Tibial artery (tissue), 4 donors: Measurements from ENCODE around the gene MYO7B.
A peak's percentile ranks its signal among the peaks of the same experiment; 100 is the strongest.

Source experiments
- DNase-seq, 2 donors: peaks; one replicate each; pipeline ENCODE4 v3.0.0-alpha.2; 2019
- H3K27ac ChIP-seq, 2 donors: fragments of 200-600 bp; sonication (generic) in 1 of 2; 1 replicate in 1 of 2; 2 replicates in 1 of 2; pipeline ENCODE4 v1.5.1; 2018 to 2019; ENCODE audit warnings: mild to moderate bottlenecking in 1 of 2
- H3K27me3 ChIP-seq, 2 donors: fragments of 200-600 bp; sonication (generic) in 1 of 2; one replicate each; pipeline versions ENCODE4 v1.5.1 to v1.6.0; 2016 to 2019
- H3K36me3 ChIP-seq, 3 donors: fragments of 200-600 bp; sonication (generic) in 2 of 3; one replicate each; pipeline ENCODE4 v1.5.1; 2016 to 2019; ENCODE audit warnings: mild to moderate bottlenecking in 2 of 3
- H3K4me1 ChIP-seq, 4 donors: fragments of 200-600 bp; sonication (generic) in 2 of 4; 1 replicate in 3 of 4; 2 replicates in 1 of 4; pipeline ENCODE4 v1.5.1; 2016 to 2019
- H3K4me3 ChIP-seq, 2 donors: fragments of 200-600 bp; sonication (generic) in 1 of 2; 1 replicate in 1 of 2; 2 replicates in 1 of 2; pipeline ENCODE4 v1.5.1; 2018 to 2019; ENCODE audit warnings: mild to moderate bottlenecking in 2 of 2
- H3K9me3 ChIP-seq, 3 donors: fragments of 200-600 bp; sonication (generic) in 1 of 3; one replicate each; pipeline ENCODE4 v1.5.1; 2016 to 2019
- CTCF ChIP-seq, 2 experiments: fragments of 200-600 bp in 1 of 2; fragments of 450-650 bp in 1 of 2; IDR thresholded peaks; one replicate each; pipeline ENCODE4 v1.5.1; 2017 to 2019; ENCODE audit warnings: antibody characterized with exemption in 2 of 2, mild to moderate bottlenecking in 1 of 2, moderate library complexity in 1 of 2
- intact Hi-C: fragments of 100-400 bp; cut with DNase I; formaldehyde crosslinking; loops from one replicate; pipeline ENCODE4 v1.15.0; 2023; ENCODE audit warnings: low total_unique reads

MYO7B gene

GRCh38 chr2:127562936-127563335, 27.5 kb downstream of the MYO7B start:
- Histone ChIP-seq H3K36me3 (no peaks in the 10 kb centered on the region), H3K4me3 (no peak overlapping the region), H3K27ac (no peak overlapping the region), H3K9me3 (no peaks in the 10 kb centered on the region), H3K4me1 (peaks cover 0 to 19% (median 3%) of the 10 kb centered on the region in 4 donors), H3K27me3 (no peaks in the 10 kb centered on the region)
- TF ChIP-seq CTCF (IDR thresholded peaks at IDR 0.05) = no peak
- DNase-seq = no peak
- intact Hi-C loops = no loop called here

DNA sequence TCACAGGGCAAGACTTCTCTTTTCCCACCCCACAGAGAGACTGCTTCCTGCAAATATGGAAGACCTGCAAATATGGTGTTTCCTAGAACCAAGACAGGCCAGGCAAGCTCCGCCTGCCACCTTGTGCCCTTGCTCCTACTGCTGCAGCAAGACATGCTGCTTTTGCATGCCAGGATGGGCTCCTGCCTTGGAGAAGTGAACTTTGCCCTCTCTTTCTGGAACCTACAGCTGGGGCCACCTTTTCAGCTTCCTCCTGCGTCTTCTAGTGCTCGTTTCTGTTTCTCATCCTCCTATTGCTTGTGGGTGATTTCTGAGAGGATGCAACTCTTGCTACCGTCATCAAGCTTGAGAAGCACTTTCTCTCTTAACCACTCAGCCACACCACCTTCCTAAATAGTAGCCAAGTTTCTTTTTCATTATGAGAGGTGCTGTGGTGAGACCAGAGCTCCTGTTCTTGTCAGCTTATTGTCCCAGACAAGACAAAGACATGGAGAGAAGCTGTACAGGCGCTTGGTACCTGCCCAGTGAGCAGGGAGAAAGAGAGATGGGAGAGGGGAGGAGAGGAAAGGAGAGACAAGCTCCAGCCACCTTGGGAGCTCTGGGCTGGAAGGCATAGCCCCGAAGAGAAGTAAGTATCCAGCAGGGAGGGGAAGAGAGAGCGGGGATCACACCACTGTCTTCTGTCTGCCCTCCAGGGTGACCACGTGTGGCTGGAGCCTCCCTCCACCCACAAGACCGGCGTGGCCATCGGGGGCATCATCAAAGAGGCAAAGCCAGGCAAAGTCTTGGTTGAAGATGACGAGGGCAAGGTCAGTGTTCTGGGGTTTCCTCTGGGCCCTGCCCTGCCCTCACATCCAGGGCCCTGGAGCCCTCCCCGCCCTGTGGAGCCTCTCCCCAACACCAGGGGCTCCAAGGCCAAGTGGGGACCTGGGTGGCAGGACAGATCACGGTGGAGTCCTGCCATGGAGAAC, 28.3 kb downstream of the MYO7B start:
- Histone ChIP-seq H3K4me3 (no peak overlapping the region), H3K27ac (no peak overlapping the region), H3K36me3 (no peaks in the 10 kb centered on the region), H3K9me3 (no peaks in the 10 kb centered on the region), H3K4me1 (peaks cover 0 to 27% (median 10%) of the 10 kb centered on the region in 4 donors), H3K27me3 (no peaks in the 10 kb centered on the region)
- intact Hi-C loops = no loop called here
- no peak for TF ChIP-seq CTCF (IDR thresholded peaks at IDR 0.05)
- DNase-seq = no peak

DNA sequence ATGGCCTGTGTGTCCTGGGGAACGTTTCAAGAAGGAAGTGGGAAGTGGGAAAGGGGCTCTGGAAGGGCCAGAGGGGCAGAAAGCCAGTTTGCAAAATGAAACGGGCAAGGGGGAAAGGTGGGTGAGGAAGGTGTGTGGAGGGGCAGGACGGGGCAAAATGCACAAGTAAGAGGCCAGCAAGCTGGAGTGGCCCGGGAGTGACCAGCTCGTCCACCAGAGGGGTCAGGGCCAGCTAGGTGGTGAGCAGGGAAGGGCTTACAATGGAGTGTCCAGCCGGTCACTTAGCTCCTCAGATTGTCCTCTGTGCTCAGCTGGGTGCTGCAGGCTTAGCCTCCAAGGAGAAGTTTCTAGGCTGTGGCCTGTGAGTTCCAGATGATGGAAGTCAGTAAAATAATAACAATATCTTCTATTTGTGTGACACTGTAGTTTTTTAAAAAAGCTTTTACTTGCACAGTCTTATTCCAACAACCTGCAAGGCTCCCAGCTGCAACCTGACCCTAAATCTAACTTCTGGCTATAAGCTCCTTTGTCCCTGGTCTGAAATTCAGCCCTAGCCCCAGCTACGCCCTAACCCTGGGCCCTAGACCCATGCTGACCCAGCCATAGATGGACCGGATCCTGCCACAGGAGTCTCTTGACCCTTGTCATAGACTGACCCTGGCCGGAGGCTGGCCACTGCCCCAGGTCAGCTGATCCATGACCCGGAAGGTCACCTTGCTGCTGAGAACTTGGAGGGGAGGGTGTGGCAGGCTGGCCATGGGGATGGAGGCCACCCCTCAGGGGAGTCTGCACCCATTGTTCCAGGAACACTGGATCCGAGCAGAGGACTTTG, 29.2 kb downstream of the MYO7B start:
- no peak for TF ChIP-seq CTCF (IDR thresholded peaks at IDR 0.05)
- no peaks in the 10 kb centered on the region for H3K27me3 ChIP-seq
- no peaks in the 10 kb centered on the region for H3K36me3 ChIP-seq
- no peak overlapping the region for H3K27ac ChIP-seq
- no peak overlapping the region for H3K4me3 ChIP-seq
- intact Hi-C loops = no loop called here
- H3K4me1 ChIP-seq = peaks cover 0 to 36% (median 19%) of the 10 kb centered on the region in 4 donors
- H3K9me3 ChIP-seq = no peaks in the 10 kb centered on the region
- DNase-seq = no peak

DNA sequence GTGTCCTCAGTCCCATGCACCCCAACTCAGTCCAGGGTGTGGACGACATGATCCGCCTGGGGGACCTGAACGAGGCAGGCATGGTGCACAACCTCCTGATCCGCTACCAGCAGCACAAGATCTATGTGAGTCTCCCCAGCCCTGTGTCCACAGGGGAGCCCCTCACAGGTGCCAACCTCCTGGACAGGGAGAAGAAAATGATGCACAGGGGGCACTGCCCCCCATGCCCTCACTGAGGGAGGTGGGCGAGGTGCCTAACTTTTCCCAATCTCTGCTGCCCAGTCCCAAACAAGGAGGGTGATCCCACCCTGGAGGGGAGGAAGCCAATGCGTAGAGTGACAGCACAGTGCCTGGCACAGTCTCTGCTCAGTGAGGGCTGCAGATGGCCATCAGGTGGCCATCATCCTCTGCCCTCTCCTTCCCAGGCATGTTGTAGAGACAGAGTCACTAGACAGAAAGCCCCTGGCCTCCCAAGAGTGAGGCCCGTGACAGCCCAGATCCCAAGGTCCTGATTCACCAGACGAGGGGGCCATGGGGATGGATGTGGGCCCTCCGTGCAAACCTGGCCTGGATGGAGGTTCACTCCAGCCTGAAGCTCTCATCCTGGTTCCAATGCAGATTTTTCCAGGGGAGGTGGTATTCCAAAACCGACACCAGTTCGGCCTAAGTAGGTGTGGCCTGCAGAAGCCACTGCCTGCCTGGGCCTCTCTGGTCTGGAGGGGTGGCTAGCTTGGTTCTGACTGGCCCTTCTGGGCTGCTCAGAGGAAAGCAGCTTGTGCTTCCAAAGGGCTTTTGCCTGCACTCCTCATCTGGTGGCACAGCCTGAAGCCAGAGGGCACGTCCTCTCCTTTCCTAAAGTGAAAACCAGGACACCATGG, 30.0 kb downstream of the MYO7B start:
- Histone ChIP-seq H3K27me3 (no peaks in the 10 kb centered on the region), H3K9me3 (no peaks in the 10 kb centered on the region), H3K27ac (no peak overlapping the region), H3K36me3 (no peaks in the 10 kb centered on the region), H3K4me1 (peaks cover 5 to 38% (median 27%) of the 10 kb centered on the region in 4 donors), H3K4me3 (no peak overlapping the region)
- peak in 1 of 2 donors; percentile 45 for DNase-seq
- intact Hi-C loops = no loop called here
- no peak for TF ChIP-seq CTCF (IDR thresholded peaks at IDR 0.05)

GRCh38 chr2:127566139-127566417, 30.6 kb downstream of the MYO7B start:
- H3K27me3 ChIP-seq = no peaks in the 10 kb centered on the region
- intact Hi-C loops = no loop called here
- TF ChIP-seq CTCF (IDR thresholded peaks at IDR 0.05) = no peak
- H3K4me1 ChIP-seq = peaks cover 5 to 39% (median 32%) of the 10 kb centered on the region in 4 donors
- H3K36me3 ChIP-seq = no peaks in the 10 kb centered on the region
- no peak overlapping the region for H3K4me3 ChIP-seq
- no peak overlapping the region for H3K27ac ChIP-seq
- no peak for DNase-seq
- H3K9me3 ChIP-seq = no peaks in the 10 kb centered on the region
